HL-60 (cell line): Measurements from ENCODE around the gene DDR1.
A peak's percentile ranks its signal among the peaks of the same experiment; 100 is the strongest.
"Not testable (repeated sequence)": the region's sequence is repeated elsewhere in the genome, so short reads cannot be mapped to it uniquely, and the experiment has no call there.

Experiments
- DNase-seq, 2 experiments: peaks; one replicate each; pipeline ENCODE4 v3.0.0-alpha.2; 2010 to 2020; ENCODE audit warnings: low read depth in 1 of 2, low spot score in 1 of 2
- H3K27ac ChIP-seq: fragments of 250-450 bp; sonication (Bioruptor Pico); replicated peaks from 2 replicates; pipeline ENCODE4 v1.5.1; 2020; ENCODE audit warnings: mild to moderate bottlenecking, moderate library complexity
- H3K27me3 ChIP-seq: fragments of 250-450 bp; sonication (Bioruptor Pico); 2 replicates; pipeline ENCODE4 v1.5.1; 2021; ENCODE audit warnings: mild to moderate bottlenecking, moderate library complexity; ENCODE audit not compliant: insufficient read depth, poor library complexity, severe bottlenecking
- H3K4me3 ChIP-seq: replicated peaks from 2 replicates; pipeline ENCODE4 v1.5.1; 2011; ENCODE audit warnings: mild to moderate bottlenecking, control low read depth, low read length; ENCODE audit not compliant: insufficient read depth
- CTCF ChIP-seq: IDR thresholded peaks from one replicate; pipeline ENCODE4 v1.5.1; 2011; ENCODE audit warnings: low read length, control low read depth, inconsistent platforms; ENCODE audit not compliant: insufficient read depth
- GABPA ChIP-seq: IDR thresholded peaks from 2 replicates; pipeline ENCODE4 v1.6.1; 2012; ENCODE audit warnings: low read depth
- POLR2AphosphoS5 ChIP-seq: IDR thresholded peaks from 2 replicates; pipeline ENCODE4 v1.6.1; 2012; ENCODE audit warnings: low read depth
- REST ChIP-seq: IDR thresholded peaks from 2 replicates; pipeline ENCODE4 v1.6.1; 2012; ENCODE audit warnings: low read depth; ENCODE audit not compliant: insufficient replicate concordance
- SPI1 ChIP-seq: IDR thresholded peaks from 2 replicates; pipeline ENCODE4 v1.6.1; 2012; ENCODE audit warnings: low read depth, mild to moderate bottlenecking, borderline replicate concordance

DDR1 gene

GRCh38 chr6:30907758-30908591, 23.7 kb downstream of the DDR1 start, which contains the start of gene GTF2H4:
Gene GTF2H4, plus strand, starts transcription at chr6:30908207.
- no peaks in the 10 kb centered on the region for H3K27me3 ChIP-seq
- H3K27ac ChIP-seq, result peak within 1 kb of the TSS; percentile 64
- DNase-seq, result peak; percentile 97 to 99
- TF ChIP-seq POLR2AphosphoS5, result peak; percentile 71
- peak; percentile 88 for TF ChIP-seq GABPA
- no peak for TF ChIP-seq CTCF
- no peak for TF ChIP-seq SPI1
- TF ChIP-seq REST, result peak; percentile 30
- H3K4me3 ChIP-seq, result peak within 1 kb of the TSS; percentile 93

- no peak for TF ChIP-seq REST
- no peak for TF ChIP-seq POLR2AphosphoS5
- no peak for TF ChIP-seq SPI1
- TF ChIP-seq CTCF, result no peak
- no peak for TF ChIP-seq GABPA
- no peak for DNase-seq
- H3K27me3 ChIP-seq, result no peaks in the 10 kb centered on the region
- H3K4me3 ChIP-seq, result peak overlapping the region; percentile 93
- peak overlapping the region; percentile 64 for H3K27ac ChIP-seq
These were observed 24.4 kb downstream of the DDR1 start for GRCh38 chr6:30908700-30909099.

GRCh38 chr6:30910473-30910872, 26.2 kb downstream of the DDR1 start:
- not testable (repeated sequence) for H3K27ac ChIP-seq, DNase-seq, H3K4me3 ChIP-seq, H3K27me3 ChIP-seq

- no peak for TF ChIP-seq GABPA
- TF ChIP-seq REST, result no peak
- no peak for TF ChIP-seq SPI1
- no peak for TF ChIP-seq CTCF
- TF ChIP-seq POLR2AphosphoS5, result no peak
- no peak overlapping the region for H3K4me3 ChIP-seq
- H3K27ac ChIP-seq, result no peak overlapping the region
- H3K27me3 ChIP-seq, result no peaks in the 10 kb centered on the region
- no peak for DNase-seq
These were observed 28.6 kb downstream of the DDR1 start for GRCh38 chr6:30912746-30913520.
